Measurements from ENCODE around the gene TMED3. TPM values are rescaled to one million over a fixed set of nuclear protein-coding genes. Genes with fewer than 3 reads are reported as not detected.
"Not testable (repeated sequence)": the region's sequence is repeated elsewhere in the genome, so short reads cannot be mapped to it uniquely, and the experiment has no call there.

The TMED3 gene
- total RNA-seq, 2 donors from 2014 or later = 19.6 to 23.7 TPM

GRCh38 chr15:79299841-79300235, 11.1 kb upstream of the TMED3 start:
- H3K4me3 Mint-ChIP-seq = no peak overlapping the region
- H3K36me3 Mint-ChIP-seq (ENCODE audit: low read depth) = no peaks in the 10 kb centered on the region
- no peak for DNase-seq
- H3K27me3 Mint-ChIP-seq = peaks cover 48% of the 10 kb centered on the region
- no peaks in the 10 kb centered on the region for H3K9me3 ChIP-seq (ENCODE audit: control insufficient read depth, low read length, poor library complexity, severe bottlenecking)
- ATAC-seq = no peak
- no peak overlapping the region for H3K27ac Mint-ChIP-seq
- no peaks in the 10 kb centered on the region for H3K4me1 Mint-ChIP-seq

GRCh38 chr15:79307251-79307650, 3.7 kb upstream of the TMED3 start:
- Mint-ChIP-seq H3K36me3 (ENCODE audit: low read depth) (peaks cover 2% of the 10 kb centered on the region), H3K27me3 (peaks cover 43% of the 10 kb centered on the region), H3K4me1 (peaks cover 10% of the 10 kb centered on the region), H3K4me3 (no peak overlapping the region), H3K27ac (no peak overlapping the region)
- ATAC-seq (no peak), DNase-seq (no peak)
- H3K9me3 ChIP-seq (ENCODE audit: control insufficient read depth, low read length, poor library complexity, severe bottlenecking) = no peaks in the 10 kb centered on the region

- Mint-ChIP-seq H3K27me3 (peaks cover 34% of the 10 kb centered on the region), H3K4me3 (no peak overlapping the region), H3K27ac (no peak overlapping the region), H3K4me1 (peaks cover 15% of the 10 kb centered on the region), H3K36me3 (ENCODE audit: low read depth) (peaks cover 2% of the 10 kb centered on the region)
- no peak for ATAC-seq
- no peak for DNase-seq
- no peaks in the 10 kb centered on the region for H3K9me3 ChIP-seq (ENCODE audit: control insufficient read depth, low read length, poor library complexity, severe bottlenecking)
These were observed 2.0 kb upstream of the TMED3 start for GRCh38 chr15:79308874-79309273.

GRCh38 chr15:79310612-79310984, 314 bp upstream of the TMED3 start:
- H3K9me3 ChIP-seq (ENCODE audit: control insufficient read depth, low read length, poor library complexity, severe bottlenecking) = no peaks in the 10 kb centered on the region
- peaks cover 16% of the 10 kb centered on the region for H3K4me1 Mint-ChIP-seq
- H3K27me3 Mint-ChIP-seq = peaks cover 23% of the 10 kb centered on the region
- peak overlapping the region; percentile 51 for H3K27ac Mint-ChIP-seq
- H3K4me3 Mint-ChIP-seq = peak overlapping the region; percentile 91
- peak; percentile 51 for ATAC-seq
- DNase-seq = no peak
- peaks cover 4% of the 10 kb centered on the region for H3K36me3 Mint-ChIP-seq (ENCODE audit: low read depth)

GRCh38 chr15:79311901-79312553, 1.1 kb downstream of the TMED3 start:
- H3K9me3 ChIP-seq (ENCODE audit: control insufficient read depth, low read length, poor library complexity, severe bottlenecking) = no peaks in the 10 kb centered on the region
- Mint-ChIP-seq H3K4me1 (peaks cover 30% of the 10 kb centered on the region), H3K4me3 (peak overlapping the region; percentile 91), H3K27ac (peak overlapping the region; percentile 51), H3K36me3 (ENCODE audit: low read depth) (peaks cover 6% of the 10 kb centered on the region), H3K27me3 (peaks cover 19% of the 10 kb centered on the region)
- ATAC-seq (no peak), DNase-seq (no peak)

- no peak overlapping the region for H3K27ac Mint-ChIP-seq
- peaks cover 2% of the 10 kb centered on the region for H3K27me3 Mint-ChIP-seq
- no peak overlapping the region for H3K4me3 Mint-ChIP-seq
- H3K36me3 Mint-ChIP-seq (ENCODE audit: low read depth) = peaks cover 17% of the 10 kb centered on the region
- ATAC-seq (no peak), DNase-seq (no peak)
- H3K9me3 ChIP-seq (ENCODE audit: control insufficient read depth, low read length, poor library complexity, severe bottlenecking) = no peaks in the 10 kb centered on the region
- H3K4me1 Mint-ChIP-seq = peaks cover 36% of the 10 kb centered on the region
These were observed 3.3 kb downstream of the TMED3 start for GRCh38 chr15:79314186-79314585.

- DNase-seq (no peak), ATAC-seq (no peak)
- Mint-ChIP-seq H3K27me3 (no peaks in the 10 kb centered on the region), H3K4me3 (no peak overlapping the region), H3K36me3 (ENCODE audit: low read depth) (peaks cover 19% of the 10 kb centered on the region), H3K4me1 (peaks cover 38% of the 10 kb centered on the region), H3K27ac (no peak overlapping the region)
- H3K9me3 ChIP-seq (ENCODE audit: control insufficient read depth, low read length, poor library complexity, severe bottlenecking) = no peaks in the 10 kb centered on the region
These were observed 3.9 kb downstream of the TMED3 start for GRCh38 chr15:79314811-79315210.

GRCh38 chr15:79315623-79316328, 4.9 kb downstream of the TMED3 start:
- H3K4me1 Mint-ChIP-seq = peaks cover 38% of the 10 kb centered on the region
- ATAC-seq = no peak
- no peaks in the 10 kb centered on the region for H3K9me3 ChIP-seq (ENCODE audit: control insufficient read depth, low read length, poor library complexity, severe bottlenecking)
- H3K4me3 Mint-ChIP-seq = no peak overlapping the region
- no peak for DNase-seq
- H3K27me3 Mint-ChIP-seq = no peaks in the 10 kb centered on the region
- H3K27ac Mint-ChIP-seq = peak overlapping the region; percentile 32
- H3K36me3 Mint-ChIP-seq (ENCODE audit: low read depth) = peaks cover 19% of the 10 kb centered on the region

GRCh38 chr15:79316864-79317263, 6.0 kb downstream of the TMED3 start:
- H3K4me1 Mint-ChIP-seq = peaks cover 36% of the 10 kb centered on the region
- ATAC-seq (no peak), DNase-seq (no peak)
- peaks cover 19% of the 10 kb centered on the region for H3K36me3 Mint-ChIP-seq (ENCODE audit: low read depth)
- no peaks in the 10 kb centered on the region for H3K27me3 Mint-ChIP-seq
- H3K9me3 ChIP-seq (ENCODE audit: control insufficient read depth, low read length, poor library complexity, severe bottlenecking) = no peaks in the 10 kb centered on the region
- peak overlapping the region; percentile 32 for H3K27ac Mint-ChIP-seq
- H3K4me3 Mint-ChIP-seq = no peak overlapping the region

- peaks cover 21% of the 10 kb centered on the region for H3K36me3 Mint-ChIP-seq (ENCODE audit: low read depth)
- H3K4me1 Mint-ChIP-seq = peaks cover 31% of the 10 kb centered on the region
- H3K9me3 ChIP-seq (ENCODE audit: control insufficient read depth, low read length, poor library complexity, severe bottlenecking); DNase-seq; H3K4me3 Mint-ChIP-seq; H3K27ac Mint-ChIP-seq; H3K27me3 Mint-ChIP-seq; ATAC-seq: not testable (repeated sequence)
These were observed 9.1 kb downstream of the TMED3 start for GRCh38 chr15:79319973-79320372.

GRCh38 chr15:79321876-79322275, 11.0 kb downstream of the TMED3 start:
- Mint-ChIP-seq H3K4me3 (no peak overlapping the region), H3K4me1 (peaks cover 17% of the 10 kb centered on the region), H3K27me3 (no peaks in the 10 kb centered on the region), H3K36me3 (ENCODE audit: low read depth) (peaks cover 18% of the 10 kb centered on the region), H3K27ac (no peak overlapping the region)
- DNase-seq (no peak), ATAC-seq (no peak)
- H3K9me3 ChIP-seq (ENCODE audit: control insufficient read depth, low read length, poor library complexity, severe bottlenecking) = no peaks in the 10 kb centered on the region

- no peak overlapping the region for H3K27ac Mint-ChIP-seq
- no peaks in the 10 kb centered on the region for H3K9me3 ChIP-seq (ENCODE audit: control insufficient read depth, low read length, poor library complexity, severe bottlenecking)
- H3K36me3 Mint-ChIP-seq (ENCODE audit: low read depth) = peaks cover 15% of the 10 kb centered on the region
- H3K4me3 Mint-ChIP-seq = no peak overlapping the region
- ATAC-seq = no peak
- DNase-seq = no peak
- H3K4me1 Mint-ChIP-seq = peaks cover 13% of the 10 kb centered on the region
- no peaks in the 10 kb centered on the region for H3K27me3 Mint-ChIP-seq
These were observed 11.4 kb downstream of the TMED3 start for GRCh38 chr15:79322306-79322705.

- no peak for ATAC-seq
- H3K27me3 Mint-ChIP-seq = no peaks in the 10 kb centered on the region
- peaks cover 10% of the 10 kb centered on the region for H3K36me3 Mint-ChIP-seq (ENCODE audit: low read depth)
These were observed 12.0 kb downstream of the TMED3 start for GRCh38 chr15:79322945-79323344.

GRCh38 chr15:79329171-79329611, 18.3 kb downstream of the TMED3 start:
- H3K27me3 Mint-ChIP-seq = no peaks in the 10 kb centered on the region
- H3K4me3 Mint-ChIP-seq = no peak overlapping the region
- no peaks in the 10 kb centered on the region for H3K36me3 Mint-ChIP-seq (ENCODE audit: low read depth)
- peaks cover 4% of the 10 kb centered on the region for H3K4me1 Mint-ChIP-seq
- no peak for DNase-seq
- no peak for ATAC-seq
- H3K27ac Mint-ChIP-seq = no peak overlapping the region
- H3K9me3 ChIP-seq (ENCODE audit: control insufficient read depth, low read length, poor library complexity, severe bottlenecking) = no peaks in the 10 kb centered on the region

More at GRCh38 chr15:79322945-79323344, 12.0 kb downstream of the TMED3 start:
- no peak overlapping the region for H3K4me3 Mint-ChIP-seq
- no peaks in the 10 kb centered on the region for H3K9me3 ChIP-seq (ENCODE audit: control insufficient read depth, low read length, poor library complexity, severe bottlenecking)
- H3K27ac Mint-ChIP-seq = no peak overlapping the region
- no peak for DNase-seq
- peaks cover 12% of the 10 kb centered on the region for H3K4me1 Mint-ChIP-seq
